GM19468 (cell line): ENCODE measurements around the gene OPRL1.

ENCODE experiments used
- ATAC-seq: cut with Tn5 transposase; IDR thresholded peaks from one replicate; pipeline ENCODE4 v1.9.1; 2021; ENCODE audit warnings: mild to moderate bottlenecking, moderate library complexity, moderate number of reproducible peaks; ENCODE audit not compliant: unreplicated experiment; ENCODE audit errors: extremely low read depth

The OPRL1 gene

GRCh38 chr20:64080013-64080812 is at the start of gene OPRL1:
Gene OPRL1, plus strand, starts transcription at chr20:64080082. Its CDS starts 12,639 bp downstream, at chr20:64092721.
- ATAC-seq: no peak

GRCh38 chr20:64030371-64031134 is 49.3 kb upstream of the OPRL1 start:
- ATAC-seq: no peak

GRCh38 chr20:64031822-64032314 is 48.0 kb upstream of the OPRL1 start:
- no peak for ATAC-seq

- ATAC-seq: no peak
These were observed 46.9 kb upstream of the OPRL1 start for GRCh38 chr20:64032706-64033624.

GRCh38 chr20:64033981-64034493 is 45.8 kb upstream of the OPRL1 start:
- ATAC-seq: no peak

- no peak for ATAC-seq
These were observed 44.6 kb upstream of the OPRL1 start for GRCh38 chr20:64035066-64035932.

- no peak for ATAC-seq
These were observed 43.9 kb upstream of the OPRL1 start, which contains the start of gene C20orf204 for GRCh38 chr20:64035933-64036345. Gene C20orf204, plus strand, starts transcription at chr20:64036182. Its CDS starts 142 bp downstream, at chr20:64036324.

- no peak for ATAC-seq
These were observed 43.3 kb upstream of the OPRL1 start for GRCh38 chr20:64036346-64037198.

GRCh38 chr20:64037199-64037497 is 42.7 kb upstream of the OPRL1 start:
- no peak for ATAC-seq

GRCh38 chr20:64037498-64038213 is 42.2 kb upstream of the OPRL1 start:
- no peak for ATAC-seq

GRCh38 chr20:64038224-64038564 is 41.7 kb upstream of the OPRL1 start:
- no peak for ATAC-seq

GRCh38 chr20:64038565-64039292 is 41.2 kb upstream of the OPRL1 start:
- peak; percentile 31 for ATAC-seq

GRCh38 chr20:64039293-64040160 is 40.4 kb upstream of the OPRL1 start:
- no peak for ATAC-seq

GRCh38 chr20:64040231-64041039 is 39.4 kb upstream of the OPRL1 start:
- ATAC-seq: no peak

GRCh38 chr20:64041040-64041780 is 38.7 kb upstream of the OPRL1 start:
- ATAC-seq: no peak
